Measurements from ENCODE around the gene DGKI. TPM values are rescaled to one million over a fixed set of nuclear protein-coding genes. Genes with fewer than 3 reads are reported as not detected.

Gene DGKI
- total and polyA plus RNA-seq, 2 donors (not counting 1 experiment from before 2014, with no cell fraction given) = 0.74 to 2.1 TPM

DNA sequence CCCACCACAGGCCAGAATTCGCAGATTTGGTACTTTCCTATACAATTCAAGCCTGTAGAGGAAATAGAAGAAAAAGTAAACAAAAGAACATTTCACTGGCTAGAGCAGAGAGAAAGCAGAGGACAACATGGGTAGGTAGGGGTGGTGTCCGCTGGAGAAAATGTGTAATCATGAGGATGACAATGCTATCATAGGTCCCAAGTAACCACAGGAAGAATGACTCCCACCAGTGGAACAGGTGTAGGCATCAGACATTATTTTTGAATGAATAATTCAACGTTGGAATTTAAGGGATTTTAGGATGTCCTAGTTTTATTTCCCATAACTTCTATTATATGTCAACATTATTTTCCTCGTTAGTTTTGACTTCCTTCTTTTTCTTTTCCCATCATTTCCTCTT lies 248.9 kb downstream of the DGKI start:
- no peak overlapping the region for H3K9ac ChIP-seq (ENCODE audit: insufficient read depth, low read length)

DNA sequence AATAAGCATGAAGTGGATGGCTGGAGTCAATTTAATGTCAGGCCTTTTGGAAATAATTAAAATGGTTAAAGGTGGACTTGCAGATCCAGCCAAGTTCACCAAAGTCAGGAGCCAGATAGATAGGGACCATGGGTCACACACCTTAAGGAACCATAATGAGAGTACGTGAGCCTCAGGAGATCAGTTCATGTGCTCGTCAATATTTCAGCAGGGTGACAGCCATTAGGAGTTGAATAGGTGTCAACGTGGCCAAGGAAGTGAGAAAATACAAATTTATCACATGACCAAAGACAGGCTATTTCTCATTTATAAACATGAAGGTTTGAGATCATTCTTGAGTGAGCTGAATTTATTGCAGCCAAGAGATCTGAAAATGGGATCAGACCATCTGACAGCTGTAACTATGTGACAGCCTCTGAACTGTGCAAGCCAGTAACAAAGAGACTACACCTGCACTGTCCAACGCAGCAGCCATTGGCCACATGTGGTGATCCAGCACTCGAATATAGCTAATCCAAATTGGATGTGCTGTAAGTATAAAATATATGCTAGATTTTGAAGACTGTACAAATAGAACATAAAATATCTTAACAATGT lies 253.6 kb downstream of the DGKI start:
- Histone ChIP-seq H3K4me2 (ENCODE audit: extremely low read depth, insufficient read depth, low read length) (no peak overlapping the region), H3K27ac (ENCODE audit: insufficient read depth, low read length) (no peak overlapping the region), H3K36me3 (ENCODE audit: control insufficient read depth, insufficient read depth, low read length) (no peaks in the 10 kb centered on the region), H3K4me1 (ENCODE audit: control insufficient read depth, extremely low read depth, insufficient read depth, low read length) (peaks cover 4% of the 10 kb centered on the region), H3K79me2 (ENCODE audit: control insufficient read depth, insufficient read depth, low read length) (no peaks in the 10 kb centered on the region), H3K9me3 (ENCODE audit: control insufficient read depth, insufficient read depth, low read depth, low read length) (no peaks in the 10 kb centered on the region), H2AFZ (ENCODE audit: low read length) (no peak overlapping the region), H3K4me3 (replicated peaks in 1 of 4; ENCODE audit: control extremely low read depth in 1 of 4, insufficient read depth in 1 of 4, low read depth in 3 of 4, low read length in 4 of 4) (no peak overlapping the region), H4K20me1 (ENCODE audit: control insufficient read depth, extremely low read depth, insufficient read depth, low read length) (no peaks in the 10 kb centered on the region), H3K27me3 (ENCODE audit: control insufficient read depth, insufficient read depth, low read length) (no peaks in the 10 kb centered on the region), H3K9ac (ENCODE audit: insufficient read depth, low read length) (no peak overlapping the region)
- DNase-seq (ENCODE audit: low read depth in 2 of 2) = no peak
- TF ChIP-seq, protein P1, sequence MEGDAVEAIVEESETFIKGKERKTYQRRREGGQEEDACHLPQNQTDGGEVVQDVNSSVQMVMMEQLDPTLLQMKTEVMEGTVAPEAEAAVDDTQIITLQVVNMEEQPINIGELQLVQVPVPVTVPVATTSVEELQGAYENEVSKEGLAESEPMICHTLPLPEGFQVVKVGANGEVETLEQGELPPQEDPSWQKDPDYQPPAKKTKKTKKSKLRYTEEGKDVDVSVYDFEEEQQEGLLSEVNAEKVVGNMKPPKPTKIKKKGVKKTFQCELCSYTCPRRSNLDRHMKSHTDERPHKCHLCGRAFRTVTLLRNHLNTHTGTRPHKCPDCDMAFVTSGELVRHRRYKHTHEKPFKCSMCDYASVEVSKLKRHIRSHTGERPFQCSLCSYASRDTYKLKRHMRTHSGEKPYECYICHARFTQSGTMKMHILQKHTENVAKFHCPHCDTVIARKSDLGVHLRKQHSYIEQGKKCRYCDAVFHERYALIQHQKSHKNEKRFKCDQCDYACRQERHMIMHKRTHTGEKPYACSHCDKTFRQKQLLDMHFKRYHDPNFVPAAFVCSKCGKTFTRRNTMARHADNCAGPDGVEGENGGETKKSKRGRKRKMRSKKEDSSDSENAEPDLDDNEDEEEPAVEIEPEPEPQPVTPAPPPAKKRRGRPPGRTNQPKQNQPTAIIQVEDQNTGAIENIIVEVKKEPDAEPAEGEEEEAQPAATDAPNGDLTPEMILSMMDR (conservative IDR thresholded peaks at IDR 0.05 in 1 of 2, IDR thresholded peaks at IDR 0.05 in 1 of 2; ENCODE audit: low read depth in 1 of 2, low read length in 2 of 2) = no peak
- no peak for TF ChIP-seq EZH2 (IDR thresholded peaks at IDR 0.05; ENCODE audit: low read length, missing control alignments)

More for the DNA sequence above, 248.9 kb downstream of the DGKI start:
- H3K27ac ChIP-seq (ENCODE audit: insufficient read depth, low read length) = no peak overlapping the region
- H2AFZ ChIP-seq (ENCODE audit: low read length) = no peak overlapping the region
- no peaks in the 10 kb centered on the region for H3K27me3 ChIP-seq (ENCODE audit: control insufficient read depth, insufficient read depth, low read length)
- no peaks in the 10 kb centered on the region for H4K20me1 ChIP-seq (ENCODE audit: control insufficient read depth, extremely low read depth, insufficient read depth, low read length)
- no peaks in the 10 kb centered on the region for H3K4me1 ChIP-seq (ENCODE audit: control insufficient read depth, extremely low read depth, insufficient read depth, low read length)
- no peaks in the 10 kb centered on the region for H3K36me3 ChIP-seq (ENCODE audit: control insufficient read depth, insufficient read depth, low read length)
- TF ChIP-seq, protein P1 (conservative IDR thresholded peaks at IDR 0.05 in 1 of 2, IDR thresholded peaks at IDR 0.05 in 1 of 2; ENCODE audit: low read depth in 1 of 2, low read length in 2 of 2) = no peak
- no peak for TF ChIP-seq EZH2 (IDR thresholded peaks at IDR 0.05; ENCODE audit: low read length, missing control alignments)
- no peak for DNase-seq (ENCODE audit: low read depth in 2 of 2)
- no peak overlapping the region for H3K4me2 ChIP-seq (ENCODE audit: extremely low read depth, insufficient read depth, low read length)
- H3K9me3 ChIP-seq (ENCODE audit: control insufficient read depth, insufficient read depth, low read depth, low read length) = no peaks in the 10 kb centered on the region
- no peaks in the 10 kb centered on the region for H3K79me2 ChIP-seq (ENCODE audit: control insufficient read depth, insufficient read depth, low read length)
- H3K4me3 ChIP-seq (replicated peaks in 1 of 4; ENCODE audit: control extremely low read depth in 1 of 4, insufficient read depth in 1 of 4, low read depth in 3 of 4, low read length in 4 of 4) = no peak overlapping the region

DNA sequence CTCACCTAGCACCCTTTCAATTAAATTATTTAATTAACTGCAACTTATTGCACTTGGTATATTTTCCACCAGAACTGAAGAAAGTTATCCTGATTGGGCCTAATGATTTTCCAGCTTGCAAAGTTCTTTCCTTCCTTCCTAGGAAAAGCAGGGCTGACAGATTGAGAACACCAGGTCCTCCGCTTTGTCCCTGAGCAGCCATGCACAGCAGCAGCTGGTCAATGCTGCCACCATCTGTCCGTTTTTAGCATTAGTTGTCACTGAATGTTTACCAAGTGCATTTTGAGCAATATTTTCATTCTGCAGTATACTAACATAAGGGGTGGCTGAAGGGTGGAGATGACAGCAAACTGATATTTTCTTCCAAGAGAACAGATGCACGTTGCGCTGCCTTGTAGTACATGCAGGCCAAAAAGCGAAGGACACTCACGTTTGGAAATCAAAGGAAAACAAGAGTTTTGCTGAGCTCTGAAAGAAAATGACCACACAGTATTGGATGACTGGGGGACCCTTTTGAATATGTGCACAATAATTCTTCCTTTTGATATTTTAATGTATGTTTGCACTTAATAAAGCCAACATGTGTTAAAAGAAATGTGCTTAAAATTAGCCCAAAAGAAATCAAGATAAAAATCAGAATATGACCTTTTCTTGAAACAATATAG lies 254.4 kb downstream of the DGKI start:
- Histone ChIP-seq H2AFZ (ENCODE audit: low read length) (no peak overlapping the region), H4K20me1 (ENCODE audit: control insufficient read depth, extremely low read depth, insufficient read depth, low read length) (no peaks in the 10 kb centered on the region), H3K9me3 (ENCODE audit: control insufficient read depth, insufficient read depth, low read depth, low read length) (no peaks in the 10 kb centered on the region), H3K27me3 (ENCODE audit: control insufficient read depth, insufficient read depth, low read length) (no peaks in the 10 kb centered on the region), H3K4me2 (ENCODE audit: extremely low read depth, insufficient read depth, low read length) (no peak overlapping the region), H3K79me2 (ENCODE audit: control insufficient read depth, insufficient read depth, low read length) (no peaks in the 10 kb centered on the region), H3K4me3 (replicated peaks in 1 of 4; ENCODE audit: control extremely low read depth in 1 of 4, insufficient read depth in 1 of 4, low read depth in 3 of 4, low read length in 4 of 4) (no peak overlapping the region), H3K9ac (ENCODE audit: insufficient read depth, low read length) (no peak overlapping the region), H3K4me1 (ENCODE audit: control insufficient read depth, extremely low read depth, insufficient read depth, low read length) (peaks cover 4% of the 10 kb centered on the region), H3K36me3 (ENCODE audit: control insufficient read depth, insufficient read depth, low read length) (no peaks in the 10 kb centered on the region), H3K27ac (ENCODE audit: insufficient read depth, low read length) (peak overlapping the region; percentile 11)
- DNase-seq (ENCODE audit: low read depth in 2 of 2) = peak; percentile 71 to 84
- TF ChIP-seq, protein P1 (conservative IDR thresholded peaks at IDR 0.05 in 1 of 2, IDR thresholded peaks at IDR 0.05 in 1 of 2; ENCODE audit: low read depth in 1 of 2, low read length in 2 of 2) = peak; percentile 88 to 90
- TF ChIP-seq EZH2 (IDR thresholded peaks at IDR 0.05; ENCODE audit: low read length, missing control alignments) = no peak
